ENCODE results near the gene AHI1. TPM values are rescaled to one million over a fixed set of nuclear protein-coding genes. Genes with fewer than 3 reads are reported as not detected.

AHI1 gene
- polyA plus RNA-seq, 1 experiment: 29.0 TPM

DNA sequence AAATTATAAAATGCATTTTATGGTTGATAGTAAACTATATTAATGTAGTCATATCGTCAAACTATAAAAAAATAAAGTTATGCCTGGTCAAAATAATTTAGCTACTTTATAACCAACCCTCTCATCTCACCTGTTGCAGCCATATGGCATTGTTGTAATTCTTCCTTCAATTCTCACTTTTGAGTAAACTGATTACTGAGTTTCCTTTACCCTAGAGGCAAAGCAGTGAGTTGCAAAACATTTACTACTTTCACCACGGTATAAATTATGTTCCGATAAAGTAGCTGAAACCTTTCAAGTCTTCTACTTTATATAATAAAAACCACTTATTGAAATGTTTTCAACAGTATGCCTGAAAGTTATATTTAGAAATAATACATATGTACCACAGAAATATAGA is 113.8 kb downstream of the AHI1 start:
- no peaks in the 10 kb centered on the region for H3K9me3 ChIP-seq (ENCODE audit: control insufficient read depth, insufficient read depth, low read length)
- H3K27ac ChIP-seq (ENCODE audit: low read depth, low read length): no peak overlapping the region
- CTCF ChIA-PET: interaction anchor here (0.7 kb wide), 1 partner anchor 494 kb away, joined by 3 read pairs; no protein-coding TSS in a partner anchor
- no peak overlapping the region for H3K4me3 ChIP-seq (ENCODE audit: low read depth, low read length)
- POLR2A ChIA-PET: no interaction called here
- no peak for TF ChIP-seq CTCF (IDR thresholded peaks at IDR 0.05; ENCODE audit: low read depth, low read length)
- no peak for DNase-seq (ENCODE audit: low read depth, low spot score)
- H3K27me3 ChIP-seq (ENCODE audit: control insufficient read depth, insufficient read depth, low read length): no peaks in the 10 kb centered on the region

- TF ChIP-seq CTCF (IDR thresholded peaks at IDR 0.05; ENCODE audit: low read depth, low read length): no peak
- H3K27ac ChIP-seq (ENCODE audit: low read depth, low read length): no peak overlapping the region
- POLR2A ChIA-PET: no interaction called here
- no peaks in the 10 kb centered on the region for H3K27me3 ChIP-seq (ENCODE audit: control insufficient read depth, insufficient read depth, low read length)
- DNase-seq (ENCODE audit: low read depth, low spot score): no peak
- no peak overlapping the region for H3K4me3 ChIP-seq (ENCODE audit: low read depth, low read length)
- CTCF ChIA-PET: no interaction called here
- no peaks in the 10 kb centered on the region for H3K9me3 ChIP-seq (ENCODE audit: control insufficient read depth, insufficient read depth, low read length)
These were observed 114.2 kb downstream of the AHI1 start for GRCh38 chr6:135383301-135383700.

- no peak for DNase-seq (ENCODE audit: low read depth, low spot score)
- ChIA-PET CTCF (no interaction called here), POLR2A (no interaction called here)
- Histone ChIP-seq H3K9me3 (ENCODE audit: control insufficient read depth, insufficient read depth, low read length) (no peaks in the 10 kb centered on the region), H3K4me3 (ENCODE audit: low read depth, low read length) (no peak overlapping the region), H3K27me3 (ENCODE audit: control insufficient read depth, insufficient read depth, low read length) (no peaks in the 10 kb centered on the region), H3K27ac (ENCODE audit: low read depth, low read length) (no peak overlapping the region)
- TF ChIP-seq CTCF (IDR thresholded peaks at IDR 0.05; ENCODE audit: low read depth, low read length): no peak
These were observed 115.3 kb downstream of the AHI1 start for GRCh38 chr6:135382182-135382628.

GRCh38 chr6:135380793-135381192 is 116.7 kb downstream of the AHI1 start:
- H3K27me3 ChIP-seq (ENCODE audit: control insufficient read depth, insufficient read depth, low read length): no peaks in the 10 kb centered on the region
- H3K4me3 ChIP-seq (ENCODE audit: low read depth, low read length): no peak overlapping the region
- CTCF ChIA-PET: no interaction called here
- POLR2A ChIA-PET: no interaction called here
- no peaks in the 10 kb centered on the region for H3K9me3 ChIP-seq (ENCODE audit: control insufficient read depth, insufficient read depth, low read length)
- no peak overlapping the region for H3K27ac ChIP-seq (ENCODE audit: low read depth, low read length)
- TF ChIP-seq CTCF (IDR thresholded peaks at IDR 0.05; ENCODE audit: low read depth, low read length): no peak
- DNase-seq (ENCODE audit: low read depth, low spot score): no peak

DNA sequence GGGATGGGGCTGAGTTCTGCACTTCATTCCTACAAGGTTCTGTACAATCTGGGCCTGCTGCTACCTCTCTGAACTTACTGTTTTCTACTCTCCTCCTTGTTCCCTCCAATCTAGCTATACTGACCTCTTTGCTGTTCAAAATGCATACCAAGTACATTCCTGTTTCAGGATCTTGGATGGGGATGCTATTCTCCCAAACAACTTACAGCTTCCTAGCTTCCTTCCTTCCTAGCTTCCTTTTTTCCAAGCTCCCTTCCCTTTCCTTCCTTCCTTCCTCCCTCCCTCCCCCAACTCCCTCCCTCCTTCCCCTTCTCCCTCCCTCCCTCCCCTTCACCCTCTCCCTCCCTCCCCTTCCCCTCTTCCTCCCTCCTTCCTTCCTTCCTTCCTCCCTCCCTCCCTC is 117.9 kb downstream of the AHI1 start:
- H3K27ac ChIP-seq (ENCODE audit: low read depth, low read length): no peak overlapping the region
- CTCF ChIA-PET: no interaction called here
- no peaks in the 10 kb centered on the region for H3K27me3 ChIP-seq (ENCODE audit: control insufficient read depth, insufficient read depth, low read length)
- no peak for TF ChIP-seq CTCF (IDR thresholded peaks at IDR 0.05; ENCODE audit: low read depth, low read length)
- no peak overlapping the region for H3K4me3 ChIP-seq (ENCODE audit: low read depth, low read length)
- H3K9me3 ChIP-seq (ENCODE audit: control insufficient read depth, insufficient read depth, low read length): no peaks in the 10 kb centered on the region
- POLR2A ChIA-PET: no interaction called here
- no peak for DNase-seq (ENCODE audit: low read depth, low spot score)
